ENCODE measurements around the gene FRMD8.

DNA sequence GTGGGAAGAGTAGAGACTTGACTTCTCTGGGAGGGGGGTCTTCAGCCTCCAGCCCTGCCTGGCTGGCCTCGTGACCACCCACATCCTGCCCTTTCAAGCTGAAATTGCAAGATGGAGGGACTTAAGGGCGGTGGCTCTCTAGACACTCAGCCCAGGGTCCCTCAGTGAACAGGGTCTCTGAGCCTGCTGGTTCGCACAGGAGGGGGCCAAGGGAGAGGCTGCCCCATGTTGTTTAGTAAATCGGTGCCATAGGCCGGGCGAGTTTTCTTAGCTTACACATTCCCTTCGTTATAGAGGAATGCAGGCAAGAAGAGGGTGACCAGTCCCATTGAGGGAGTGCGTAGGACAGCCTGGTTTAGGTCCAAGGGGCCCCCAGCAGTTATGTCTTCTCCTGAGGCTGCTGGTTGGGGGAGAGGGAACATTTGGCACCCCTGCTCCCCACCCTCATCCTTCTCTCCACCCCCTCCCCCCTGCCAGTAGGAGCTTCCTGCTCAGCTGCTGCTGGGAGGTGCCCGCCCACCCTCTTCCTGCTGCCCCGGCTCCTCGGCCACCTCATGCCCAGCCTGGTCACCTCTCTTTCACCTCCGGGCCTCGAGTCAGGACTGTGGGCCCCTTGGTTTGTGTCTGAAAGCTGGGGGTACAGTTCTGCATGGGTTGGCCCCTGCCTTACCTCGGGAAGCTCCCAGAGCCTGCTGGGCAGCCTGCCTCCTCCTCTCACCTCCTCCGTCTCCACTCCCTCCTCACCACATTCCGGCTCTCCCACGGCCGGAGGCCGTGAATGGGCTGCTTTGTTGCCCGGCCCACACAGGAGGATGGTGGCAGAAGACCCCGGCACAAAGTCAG lies 3.9 kb downstream of the FRMD8 start:
- TF ChIP-seq, protein P1, sequence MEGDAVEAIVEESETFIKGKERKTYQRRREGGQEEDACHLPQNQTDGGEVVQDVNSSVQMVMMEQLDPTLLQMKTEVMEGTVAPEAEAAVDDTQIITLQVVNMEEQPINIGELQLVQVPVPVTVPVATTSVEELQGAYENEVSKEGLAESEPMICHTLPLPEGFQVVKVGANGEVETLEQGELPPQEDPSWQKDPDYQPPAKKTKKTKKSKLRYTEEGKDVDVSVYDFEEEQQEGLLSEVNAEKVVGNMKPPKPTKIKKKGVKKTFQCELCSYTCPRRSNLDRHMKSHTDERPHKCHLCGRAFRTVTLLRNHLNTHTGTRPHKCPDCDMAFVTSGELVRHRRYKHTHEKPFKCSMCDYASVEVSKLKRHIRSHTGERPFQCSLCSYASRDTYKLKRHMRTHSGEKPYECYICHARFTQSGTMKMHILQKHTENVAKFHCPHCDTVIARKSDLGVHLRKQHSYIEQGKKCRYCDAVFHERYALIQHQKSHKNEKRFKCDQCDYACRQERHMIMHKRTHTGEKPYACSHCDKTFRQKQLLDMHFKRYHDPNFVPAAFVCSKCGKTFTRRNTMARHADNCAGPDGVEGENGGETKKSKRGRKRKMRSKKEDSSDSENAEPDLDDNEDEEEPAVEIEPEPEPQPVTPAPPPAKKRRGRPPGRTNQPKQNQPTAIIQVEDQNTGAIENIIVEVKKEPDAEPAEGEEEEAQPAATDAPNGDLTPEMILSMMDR (IDR thresholded peaks at IDR 0.05), result no peak
- TF ChIP-seq EP300 (IDR thresholded peaks at IDR 0.05) (no peak), POLR2AphosphoS5 (IDR thresholded peaks at IDR 0.05) (no peak), POLR2A (IDR thresholded peaks at IDR 0.05; ENCODE audit: low read depth) (no peak)
